WI38 (cell line): ENCODE measurements around the gene SOX4.

ENCODE experiments used
- H3K4me3 ChIP-seq: 2 replicates; pipeline ENCODE4 v1.5.1; 2011; ENCODE audit warnings: low read depth, mild to moderate bottlenecking, control low read depth, low read length
- CTCF ChIP-seq: IDR thresholded peaks from 2 replicates; pipeline ENCODE4 v1.5.1; 2012; ENCODE audit warnings: low read depth, mild to moderate bottlenecking, control low read depth, low read length

Gene SOX4

DNA sequence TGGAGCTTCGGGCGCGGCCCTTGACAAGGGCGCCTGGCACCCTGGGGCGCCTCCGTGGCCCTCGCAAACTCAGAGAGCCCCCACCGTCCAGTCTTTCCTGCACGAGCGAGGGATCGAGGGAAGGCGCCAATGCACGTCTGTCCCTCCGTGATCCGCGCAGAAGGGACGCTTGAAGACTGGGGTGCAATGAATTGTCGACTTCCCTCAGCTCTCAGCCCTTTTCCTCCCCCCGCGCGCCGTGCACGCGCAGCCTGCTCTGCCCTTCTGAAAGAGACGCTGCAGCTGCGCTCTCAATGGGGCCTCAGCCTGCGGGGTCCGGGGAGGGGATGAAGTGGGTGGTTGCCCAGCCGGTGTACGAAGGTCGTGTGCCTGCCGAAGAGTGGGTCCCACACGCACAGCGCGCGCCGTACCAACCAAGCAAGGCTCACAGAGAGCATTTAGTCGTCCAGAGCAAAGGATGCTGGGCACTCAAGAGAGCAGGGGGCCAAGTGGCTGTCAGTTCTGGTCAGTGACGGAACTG, 5.5 kb upstream of the SOX4 start:
- peak overlapping the region; percentile 67 for H3K4me3 ChIP-seq
- no peak for TF ChIP-seq CTCF

DNA sequence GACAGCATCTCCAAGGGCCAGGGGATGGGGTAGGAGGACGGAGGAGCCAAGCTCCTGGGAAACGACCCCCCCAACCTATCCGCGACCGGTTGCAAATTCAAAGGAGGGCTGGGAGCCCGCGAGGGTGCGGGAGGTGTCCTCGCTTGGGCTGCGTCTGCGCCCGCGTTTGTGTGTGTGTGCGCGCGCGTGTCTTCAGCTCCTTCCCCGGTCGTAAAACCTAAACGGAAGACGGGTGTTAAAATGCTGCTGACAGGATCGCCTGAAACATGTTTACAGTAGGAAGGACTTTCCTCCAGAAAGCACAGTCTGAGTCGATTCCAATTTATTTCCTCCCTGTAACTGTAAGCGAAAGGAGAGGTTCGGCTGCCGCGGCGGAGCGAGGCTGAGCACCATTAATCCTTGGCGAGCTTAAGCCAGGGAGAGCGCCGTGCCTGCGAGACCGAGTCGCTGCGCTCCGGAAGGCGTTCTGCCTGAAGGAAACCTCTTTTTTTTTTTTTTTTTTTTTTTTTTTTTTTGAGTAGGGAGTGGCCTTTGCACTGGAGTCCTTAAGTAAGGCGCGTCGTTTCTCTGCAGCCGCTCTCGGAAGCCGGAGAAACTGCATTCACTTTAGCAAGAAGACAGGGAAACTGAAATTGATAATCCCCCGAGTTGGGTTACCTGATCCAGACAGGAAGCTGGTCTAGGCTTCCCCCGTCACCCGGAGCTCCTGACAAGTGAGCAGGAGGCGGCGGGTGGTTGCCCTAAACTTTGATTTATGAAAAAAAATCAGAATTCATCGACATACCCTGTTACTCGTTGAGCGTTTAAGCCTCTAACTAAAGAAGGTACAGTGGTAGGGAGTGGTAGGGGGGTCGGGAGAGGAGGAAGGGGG, 4.8 kb upstream of the SOX4 start:
- TF ChIP-seq CTCF: no peak
- peak overlapping the region; percentile 67 for H3K4me3 ChIP-seq

GRCh38 chr6:21589352-21590345, 3.9 kb upstream of the SOX4 start:
- H3K4me3 ChIP-seq: peak overlapping the region; percentile 67
- TF ChIP-seq CTCF: peak; percentile 86

DNA sequence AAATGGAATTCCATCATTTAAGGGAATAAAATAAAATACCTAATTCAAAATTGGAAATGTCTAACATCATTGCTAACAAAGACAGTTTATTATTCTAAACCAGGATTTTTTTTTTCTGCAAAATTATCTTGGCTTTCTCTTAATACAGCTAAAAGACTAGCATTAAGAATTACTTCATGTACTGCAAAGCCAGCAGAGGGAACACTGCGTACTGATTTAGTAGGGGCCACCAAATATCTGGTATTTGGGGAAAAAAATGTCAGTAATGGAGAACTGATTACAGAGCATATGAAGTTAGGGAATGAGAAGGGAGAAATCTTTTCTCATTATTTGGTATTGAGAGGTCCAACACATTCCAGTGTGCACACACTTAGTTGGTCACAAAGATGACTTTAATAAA, 3.2 kb upstream of the SOX4 start:
- no peak for TF ChIP-seq CTCF
- no peak overlapping the region for H3K4me3 ChIP-seq

DNA sequence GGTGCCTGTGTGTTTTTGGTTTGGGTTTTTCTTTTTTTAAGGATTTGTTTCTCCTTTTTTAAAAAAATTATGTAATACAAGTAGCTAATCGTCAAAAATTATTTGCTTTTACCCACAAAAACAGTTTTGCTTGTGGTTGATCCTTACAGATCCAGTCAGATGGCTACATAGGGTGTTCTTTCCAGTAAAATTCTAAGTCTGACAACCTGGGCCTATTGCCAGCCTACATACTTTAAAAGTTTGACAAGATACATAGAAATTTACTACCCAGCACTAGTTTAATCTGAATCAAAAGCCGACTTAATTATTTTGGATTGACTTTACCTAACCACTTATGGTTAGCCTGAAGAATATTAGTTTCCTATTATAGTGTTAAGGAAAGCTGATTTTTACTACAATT, 2.1 kb upstream of the SOX4 start:
- no peak overlapping the region for H3K4me3 ChIP-seq
- no peak for TF ChIP-seq CTCF

DNA sequence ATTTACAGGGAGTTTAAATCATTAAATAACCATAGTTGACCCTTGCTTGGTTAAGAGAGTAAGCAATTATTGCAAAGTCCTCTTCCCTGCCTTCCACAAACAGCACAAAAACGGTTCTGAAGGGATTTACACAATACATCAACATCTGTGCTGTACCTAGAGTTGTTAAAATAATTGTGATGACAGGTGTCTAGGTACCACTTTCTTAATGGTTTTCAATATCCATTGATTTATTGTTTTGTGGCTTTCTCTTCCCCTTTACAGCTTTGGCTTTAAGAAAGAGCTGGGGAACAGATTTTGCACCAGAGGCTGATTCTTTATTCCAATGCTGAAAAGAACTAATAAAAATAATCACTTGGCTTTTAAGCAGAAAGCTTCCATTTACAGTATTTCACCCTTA, 598 bp upstream of the SOX4 start:
- H3K4me3 ChIP-seq: peak overlapping the region; percentile 75
- no peak for TF ChIP-seq CTCF
